HG03571 (cell line): Measurements from ENCODE around the gene LY86.
"Not testable (repeated sequence)": the region's sequence is repeated elsewhere in the genome, so short reads cannot be mapped to it uniquely, and the experiment has no call there.

Experiments used
- ATAC-seq: cut with Tn5 transposase; IDR thresholded peaks from one replicate; pipeline ENCODE4 v1.9.1; 2021; ENCODE audit not compliant: unreplicated experiment

Gene LY86

DNA sequence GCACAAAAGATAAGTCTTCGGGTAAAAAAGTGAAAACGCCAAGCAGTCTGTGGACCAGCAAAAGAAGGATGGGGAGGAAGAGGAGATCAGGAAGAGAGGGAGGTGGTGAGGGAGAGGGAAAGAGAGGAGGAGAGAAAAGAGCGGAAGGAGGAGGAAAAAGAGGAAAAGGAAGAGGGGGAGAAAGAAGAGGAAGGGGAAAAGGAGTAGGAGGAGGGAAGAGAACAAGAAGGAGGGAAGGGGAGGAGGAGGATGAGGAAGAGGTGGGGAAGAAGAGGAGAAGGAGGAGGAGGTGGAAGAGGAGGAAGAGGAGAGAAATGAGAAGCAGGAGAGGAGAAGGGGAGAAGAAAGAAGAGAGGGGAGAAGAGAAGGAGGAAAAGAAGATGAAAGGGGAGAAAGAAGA, 6.5 kb downstream of the LY86 start:
- ATAC-seq: no peak

GRCh38 chr6:6595952-6596351, 7.4 kb downstream of the LY86 start:
- ATAC-seq: no peak

DNA sequence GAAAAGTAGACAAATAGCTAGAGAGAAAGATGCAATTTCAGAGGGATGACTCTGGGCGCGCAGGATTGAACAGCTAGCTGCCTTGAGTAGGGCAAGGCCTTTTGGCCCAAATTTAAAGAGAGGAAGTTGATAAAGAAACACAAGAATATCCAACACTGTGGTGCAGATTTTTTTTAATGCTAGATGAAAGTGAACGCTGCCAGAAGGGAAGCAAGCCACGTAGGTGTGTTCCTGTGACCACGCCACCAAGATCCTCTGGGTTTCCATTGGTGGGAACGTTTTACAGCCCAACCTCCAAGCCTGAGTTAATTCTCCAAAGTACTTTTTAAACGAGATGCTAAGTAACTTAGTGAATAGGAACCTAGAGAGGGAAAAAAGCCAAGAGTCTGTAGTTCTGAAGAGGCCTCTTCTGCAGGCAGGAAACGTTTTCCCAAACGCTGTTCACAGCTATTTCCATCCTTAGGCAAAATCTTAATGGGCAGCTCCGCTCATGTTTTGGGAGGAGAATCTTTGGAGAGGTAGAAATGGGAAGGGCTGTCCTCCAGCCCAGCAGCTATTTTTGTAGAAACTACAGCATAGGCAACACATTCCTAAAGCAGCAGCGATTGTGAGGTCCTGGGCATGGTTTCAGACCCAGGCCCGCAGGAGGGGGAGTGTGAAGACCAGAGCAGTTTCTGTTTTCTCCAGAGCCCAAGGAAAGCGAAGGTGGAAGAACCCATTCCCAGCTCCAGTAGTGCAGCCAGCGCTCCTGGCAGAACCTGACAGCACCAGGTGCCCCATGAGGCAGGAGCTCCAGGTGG, 8.2 kb downstream of the LY86 start:
- ATAC-seq: no peak

GRCh38 chr6:6597682-6598081, 9.2 kb downstream of the LY86 start:
- ATAC-seq: no peak

GRCh38 chr6:6599468-6599873, 11.0 kb downstream of the LY86 start:
- no peak for ATAC-seq

DNA sequence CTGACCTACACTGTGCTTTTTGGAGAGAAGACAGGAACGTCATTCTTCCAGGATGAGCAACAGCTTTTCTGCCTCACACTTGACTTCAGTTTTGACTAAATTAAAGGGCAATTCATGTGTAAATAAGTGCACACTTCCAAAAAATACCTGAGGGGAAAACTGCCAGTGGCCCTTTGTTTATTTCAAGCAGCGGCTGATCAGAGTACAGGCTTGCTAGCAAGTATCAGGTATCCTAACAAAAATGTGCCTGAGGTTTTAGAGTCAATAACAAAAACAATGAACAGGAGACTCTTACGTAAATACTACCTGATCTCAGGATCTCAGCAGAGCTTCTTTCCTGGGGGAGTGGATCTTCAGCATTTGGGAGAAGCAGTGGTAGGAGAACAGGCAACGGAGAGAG, 12.4 kb downstream of the LY86 start:
- no peak for ATAC-seq

DNA sequence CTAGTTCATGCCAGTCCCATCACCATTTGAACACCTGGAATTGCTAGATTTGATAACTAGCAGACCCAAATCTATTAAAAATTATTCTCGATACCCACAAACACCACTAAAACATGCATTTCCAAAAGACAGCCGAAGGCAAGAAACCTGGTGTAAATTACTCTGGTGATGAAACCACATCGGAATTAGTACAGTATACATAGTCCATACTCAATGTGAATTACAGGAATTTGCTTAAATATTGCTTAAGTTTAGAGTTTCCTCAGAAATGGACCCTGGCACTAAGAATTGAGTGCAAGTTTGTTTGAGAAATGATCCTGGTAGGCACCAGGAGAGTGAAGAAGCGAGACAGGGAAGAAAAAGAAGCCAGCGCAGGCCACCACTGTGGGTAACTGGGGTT, 13.7 kb downstream of the LY86 start:
- ATAC-seq: no peak

DNA sequence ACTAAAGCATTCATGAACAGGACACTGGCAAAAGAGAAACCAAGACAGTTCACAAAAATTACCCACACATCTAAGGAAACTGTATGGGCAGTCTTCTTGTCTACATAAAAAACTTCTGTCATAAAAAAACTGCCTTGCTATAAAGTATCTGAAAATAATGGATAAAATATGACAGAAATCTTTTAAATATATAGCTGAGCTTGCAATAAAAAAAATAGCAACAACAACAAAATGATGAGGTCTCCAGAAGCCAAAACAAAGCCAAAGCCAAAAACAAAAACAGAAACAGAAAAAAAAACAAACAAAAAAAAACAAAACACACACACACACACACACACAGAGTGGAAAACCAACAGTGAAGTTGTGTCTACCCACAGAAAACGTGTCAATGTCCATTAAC, 14.8 kb downstream of the LY86 start:
- no peak for ATAC-seq

DNA sequence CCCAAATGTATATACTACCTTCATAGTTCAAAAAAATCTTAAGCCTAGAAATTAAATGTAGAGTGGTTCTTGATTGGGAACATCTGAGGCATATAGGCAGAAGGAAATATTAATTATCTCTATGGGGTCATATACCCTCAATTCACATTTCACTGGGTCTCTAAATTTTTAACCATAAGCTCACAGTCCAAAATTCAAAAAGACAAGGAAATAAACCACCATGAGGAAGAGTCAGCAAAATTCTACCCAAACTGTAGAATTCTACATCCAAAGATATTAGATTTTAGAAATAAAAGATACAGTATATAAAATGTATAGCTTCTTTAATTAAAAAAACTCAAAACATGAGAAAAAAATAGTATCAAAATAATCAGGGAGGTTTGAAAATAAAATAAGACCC, 15.5 kb downstream of the LY86 start:
- ATAC-seq: no peak

GRCh38 chr6:6604566-6604965, 16.0 kb downstream of the LY86 start:
- no peak for ATAC-seq

DNA sequence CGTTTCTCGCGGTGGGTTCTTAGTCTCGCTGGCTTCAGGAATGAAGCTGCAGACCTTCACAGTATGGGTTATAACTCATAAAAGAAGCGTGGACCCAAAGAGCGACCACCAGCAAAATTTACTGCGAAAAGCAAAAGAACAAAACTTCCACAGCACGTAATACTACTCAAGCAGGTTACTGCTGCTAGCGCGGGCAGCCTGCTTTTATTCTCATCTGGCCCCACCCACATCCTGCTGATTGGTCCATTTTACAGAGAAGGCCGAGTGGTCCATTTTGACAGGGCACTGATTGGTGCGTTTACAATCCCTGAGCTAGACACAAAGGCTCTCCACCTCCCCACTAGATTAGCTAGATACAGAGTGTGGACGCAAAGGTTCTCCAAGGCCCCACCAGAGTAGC, 17.4 kb downstream of the LY86 start:
- ATAC-seq: no peak

DNA sequence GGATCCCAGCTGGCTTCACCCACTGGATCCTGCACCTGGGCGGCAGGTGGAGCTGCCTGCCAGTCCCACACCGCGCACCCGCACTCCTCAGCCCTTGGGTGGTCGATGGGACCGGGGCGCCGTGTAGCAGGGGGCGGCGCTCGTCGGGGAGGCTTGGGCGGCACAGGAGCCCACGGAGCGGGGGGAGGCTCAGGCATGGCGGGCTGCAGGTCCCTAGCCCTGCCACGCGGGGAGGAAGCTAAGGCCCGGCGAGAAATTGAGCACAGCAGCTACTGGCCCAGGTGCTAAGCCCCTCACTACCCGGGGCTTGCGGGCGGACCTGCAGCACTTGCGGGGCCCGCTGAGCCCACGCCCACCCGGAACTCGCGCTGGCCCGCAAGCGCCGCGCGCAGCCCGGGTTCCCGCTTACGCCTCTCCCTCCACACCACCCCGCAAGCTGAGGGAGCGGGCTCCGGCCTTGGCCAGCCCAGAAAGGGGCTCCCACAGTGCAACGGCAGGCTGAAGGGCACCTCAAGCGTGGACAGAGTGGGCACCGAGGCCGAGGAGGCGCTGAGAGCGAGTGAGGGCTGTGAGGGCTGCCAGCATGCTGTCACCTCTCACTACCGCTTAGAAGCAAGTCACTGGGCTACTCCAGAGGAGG, 18.0 kb downstream of the LY86 start:
- ATAC-seq: not testable (repeated sequence)

DNA sequence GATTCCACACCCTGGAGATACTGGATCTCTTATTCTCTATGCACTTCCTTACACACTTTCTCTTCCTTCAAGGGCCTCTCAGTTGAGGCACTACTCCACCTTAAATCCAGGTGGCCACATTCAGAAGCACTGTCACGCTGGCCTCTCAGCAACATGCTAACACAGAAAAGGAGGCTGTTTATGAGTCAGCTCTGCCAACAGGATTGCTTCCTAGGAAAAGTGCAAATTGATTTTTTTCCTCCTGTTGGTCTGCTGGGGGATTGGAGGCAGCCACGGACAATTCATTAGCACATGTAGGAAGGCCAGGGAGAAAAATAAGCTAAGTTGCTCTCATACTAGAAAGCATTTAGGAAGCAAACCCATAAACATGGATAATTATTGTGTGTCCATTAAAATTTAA, 20.9 kb downstream of the LY86 start:
- no peak for ATAC-seq

- ATAC-seq: peak; percentile 89
These were observed 21.6 kb downstream of the LY86 start for GRCh38 chr6:6610031-6610591.

GRCh38 chr6:6611486-6611885, 23.0 kb downstream of the LY86 start:
- ATAC-seq: no peak

DNA sequence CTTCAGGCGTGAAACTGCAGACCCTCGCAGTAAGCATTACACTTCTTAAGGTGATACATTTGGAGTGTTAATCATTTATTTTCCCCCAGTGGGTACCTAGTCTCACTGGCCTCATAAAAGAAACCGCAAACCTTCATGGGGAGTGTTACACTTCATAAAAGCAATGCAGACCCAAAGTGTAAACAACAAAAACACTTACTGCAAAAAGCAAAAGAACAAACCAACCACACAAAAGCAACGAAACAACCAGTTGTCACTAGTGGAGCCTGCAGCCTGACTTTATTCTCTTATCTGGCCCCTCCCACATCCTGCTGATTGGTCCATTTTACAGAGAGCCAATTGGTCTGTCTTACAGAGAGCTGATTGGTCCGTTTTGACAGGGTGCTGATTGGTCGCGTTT, 23.8 kb downstream of the LY86 start:
- no peak for ATAC-seq

GRCh38 chr6:6613103-6613718, 24.7 kb downstream of the LY86 start:
- ATAC-seq: not testable (repeated sequence)

GRCh38 chr6:6614096-6614982, 25.8 kb downstream of the LY86 start:
- ATAC-seq: no peak

- ATAC-seq: no peak
These were observed 26.4 kb downstream of the LY86 start for GRCh38 chr6:6614983-6615349.

DNA sequence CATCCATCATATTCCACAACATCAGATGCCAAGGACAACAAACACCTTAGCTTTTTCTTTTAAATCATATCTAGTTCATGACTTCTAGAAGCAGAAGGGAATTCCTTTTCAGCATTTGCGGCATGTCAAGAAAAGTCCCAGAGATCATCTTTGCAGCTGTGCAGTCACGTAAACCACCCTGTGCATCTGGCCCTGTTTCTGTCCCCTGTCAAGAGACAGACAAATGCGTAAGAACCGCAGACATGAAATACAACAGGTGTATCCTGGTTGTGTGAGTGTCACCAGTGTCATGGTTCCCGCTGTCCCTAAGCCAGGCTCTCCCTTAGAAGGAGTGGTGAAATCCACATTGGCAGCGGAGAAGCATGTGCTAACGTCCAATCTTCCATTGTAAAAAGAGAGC, 28.1 kb downstream of the LY86 start:
- ATAC-seq: no peak
